H1 (cell line): ENCODE data around the gene TSC22D3. TPM values are rescaled to one million over a fixed set of nuclear protein-coding genes. Genes with fewer than 3 reads are reported as not detected.

Experiments
- CTCF ChIA-PET: fragments of 300-600 bp; sonication (Branson Sonifier 250); formaldehyde crosslinking; loops from one replicate; lab custom pipeline; 2021; ENCODE audit not compliant: partially characterized antibody; lab: Charles Lee
- POLR2A ChIA-PET: fragments of 300-600 bp; sonication (Branson Sonifier 250); formaldehyde crosslinking; loops from one replicate; lab custom pipeline; 2021; ENCODE audit warnings: inconsistent platforms; ENCODE audit not compliant: partially characterized antibody; lab: Charles Lee
- DNase-seq, 2 experiments: peaks; one replicate each; pipeline versions ENCODE4 v3.0.0 to v3.0.0-alpha.2; 2010 to 2022; ENCODE audit warnings: low spot score in 2 of 2, low read depth in 1 of 2, mixed read lengths in 1 of 2
- FAIRE-seq: peaks from 2 replicates; lab custom pipeline; 2011; peaks lifted over from hg19 to GRCh38; lab: Jason Lieb, UNC
- H2AFZ ChIP-seq: 2 replicates; pipeline ENCODE4 v1.8.1; 2012; ENCODE audit warnings: low read length, inconsistent platforms
- H2AK5ac ChIP-seq: 2 replicates; pipeline ENCODE4 v1.6.1; 2013; ENCODE audit warnings: low read depth, low read length
- H2BK120ac ChIP-seq: replicated peaks from 2 replicates; pipeline ENCODE3; 2013; ENCODE audit warnings: low read depth, low read length, inconsistent platforms
- H2BK12ac ChIP-seq: 2 replicates; pipeline ENCODE4 v1.6.1; 2013; ENCODE audit warnings: low read depth, low read length
- H2BK15ac ChIP-seq: 2 replicates; pipeline ENCODE4 v1.6.1; 2013; ENCODE audit warnings: low read length
- H2BK20ac ChIP-seq: 2 replicates; pipeline ENCODE4 v1.6.1; 2013; ENCODE audit warnings: low read length
- H2BK5ac ChIP-seq: 2 replicates; pipeline ENCODE4 v1.6.1; 2013; ENCODE audit warnings: low read depth, low read length
- H3K14ac ChIP-seq: 2 replicates; pipeline ENCODE4 v1.6.1; 2013; ENCODE audit warnings: inconsistent platforms; ENCODE audit not compliant: insufficient read length
- H3K18ac ChIP-seq: 2 replicates; pipeline ENCODE4 v1.6.1; 2013; ENCODE audit warnings: low read length; ENCODE audit errors: extremely low read depth
- H3K23ac ChIP-seq: 2 replicates; pipeline ENCODE4 v1.6.1; 2013; ENCODE audit warnings: inconsistent platforms; ENCODE audit not compliant: insufficient read length
- H3K23me2 ChIP-seq: 2 replicates; pipeline ENCODE4 v1.6.1; 2013; ENCODE audit warnings: low read depth, low read length
- H3K27ac ChIP-seq: 2 replicates; pipeline ENCODE4 v1.6.1; 2011; ENCODE audit warnings: low read depth, low read length, inconsistent platforms
- H3K27me3 ChIP-seq, 4 experiments: replicated peaks in 1 of 4; 1 replicate in 1 of 4; 2 replicates in 3 of 4; pipeline versions ENCODE4 v1.6.1 to v1.8.1; 2011 to 2013; ENCODE audit warnings: low read length in 3 of 4, mild to moderate bottlenecking in 3 of 4, inconsistent platforms in 2 of 4, mixed read lengths in 2 of 4, moderate library complexity in 1 of 4; ENCODE audit not compliant: control insufficient read depth in 3 of 4, insufficient read depth in 3 of 4; ENCODE audit errors: extremely low read depth in 1 of 4
- H3K36me3 ChIP-seq, 4 experiments: 2 replicates each; pipeline versions ENCODE4 v1.6.1 to v1.8.1; 2011 to 2013; ENCODE audit warnings: mild to moderate bottlenecking in 4 of 4, low read length in 3 of 4, moderate library complexity in 2 of 4, control low read depth in 1 of 4, inconsistent platforms in 1 of 4; ENCODE audit not compliant: insufficient read depth in 4 of 4, control insufficient read depth in 2 of 4
- H3K4ac ChIP-seq: replicated peaks from 2 replicates; pipeline ENCODE3; 2013; ENCODE audit warnings: low read length, low read depth, mixed read lengths, inconsistent platforms; ENCODE audit not compliant: insufficient read length
- H3K4me1 ChIP-seq, 4 experiments: replicated peaks in 1 of 4; 1 replicate in 1 of 4; 2 replicates in 3 of 4; pipeline versions ENCODE4 v1.6.1 to v1.8.1; 2011 to 2013; ENCODE audit warnings: low read length in 3 of 4, inconsistent platforms in 2 of 4, mixed read lengths in 1 of 4; ENCODE audit not compliant: insufficient read depth in 4 of 4, control insufficient read depth in 3 of 4
- H3K4me2 ChIP-seq, 2 experiments: 2 replicates each; pipeline versions ENCODE4 v1.6.1 to v1.8.1; 2011 to 2013; ENCODE audit warnings: low read depth in 2 of 2, low read length in 2 of 2, control low read depth in 1 of 2, inconsistent platforms in 1 of 2, mild to moderate bottlenecking in 1 of 2; ENCODE audit not compliant: insufficient read depth in 1 of 2
- H3K4me3 ChIP-seq, 4 experiments: fragments of 200-600, 300-600 bp in 1 of 4; sonication (generic), shearing (Covaris generic), sonication (Bioruptor Twin) in 1 of 4; 2 replicates each; pipeline versions ENCODE4 v1.5.1 to v1.8.1; 2011 to 2016; ENCODE audit warnings: low read length in 4 of 4, low read depth in 3 of 4, control low read depth in 2 of 4, inconsistent platforms in 2 of 4, mild to moderate bottlenecking in 2 of 4, mixed read lengths in 1 of 4, moderate library complexity in 1 of 4; ENCODE audit not compliant: insufficient read depth in 2 of 4; ENCODE audit errors: extremely low read depth in 1 of 4
- H3K56ac ChIP-seq: replicated peaks from 2 replicates; pipeline ENCODE3; 2013; ENCODE audit warnings: low read depth, mild to moderate bottlenecking, mixed read lengths, low read length, inconsistent platforms; ENCODE audit not compliant: insufficient read length
- H3K79me1 ChIP-seq: 2 replicates; pipeline ENCODE4 v1.6.1; 2013; ENCODE audit warnings: low read depth, low read length, control low read depth
- H3K79me2 ChIP-seq, 2 experiments: 2 replicates each; pipeline versions ENCODE4 v1.6.1 to v1.8.1; 2012 to 2013; ENCODE audit warnings: low read length in 2 of 2, mild to moderate bottlenecking in 2 of 2, inconsistent platforms in 1 of 2; ENCODE audit not compliant: insufficient read depth in 2 of 2, control insufficient read depth in 1 of 2
- H3K9ac ChIP-seq, 4 experiments: replicated peaks in 1 of 4; 1 replicate in 1 of 4; 2 replicates in 3 of 4; pipeline versions ENCODE4 v1.6.1 to v1.8.1; 2011 to 2013; ENCODE audit warnings: low read depth in 3 of 4, low read length in 3 of 4, control low read depth in 2 of 4, mild to moderate bottlenecking in 2 of 4, moderate library complexity in 2 of 4, inconsistent platforms in 1 of 4; ENCODE audit errors: extremely low read depth in 1 of 4
- H3K9me3 ChIP-seq, 2 experiments: 2 replicates each; pipeline versions ENCODE4 v1.6.1 to v1.8.1; 2012 to 2013; ENCODE audit warnings: mild to moderate bottlenecking in 2 of 2, moderate library complexity in 2 of 2, control low read depth in 1 of 2, inconsistent platforms in 1 of 2, low read depth in 1 of 2, low read length in 1 of 2, mixed read lengths in 1 of 2; ENCODE audit not compliant: insufficient read depth in 2 of 2
- H4K20me1 ChIP-seq, 2 experiments: replicated peaks in 1 of 2; 2 replicates each; pipeline versions ENCODE3 to v1.8.1; 2011 to 2013; ENCODE audit warnings: inconsistent platforms in 2 of 2, low read length in 2 of 2, mild to moderate bottlenecking in 1 of 2; ENCODE audit not compliant: insufficient read depth in 2 of 2, control insufficient read depth in 1 of 2
- H4K5ac ChIP-seq: 2 replicates; pipeline ENCODE4 v1.6.1; 2013; ENCODE audit warnings: low read length, low read depth, mixed read lengths, inconsistent platforms; ENCODE audit not compliant: insufficient read length
- H4K8ac ChIP-seq: 2 replicates; pipeline ENCODE4 v1.8.0; 2013; ENCODE audit warnings: mild to moderate bottlenecking, moderate library complexity, low read length, inconsistent platforms; ENCODE audit not compliant: insufficient read depth; ENCODE audit errors: extremely low read depth
- H4K91ac ChIP-seq: replicated peaks from 2 replicates; pipeline ENCODE3; 2013; ENCODE audit warnings: low read length, mixed read lengths, inconsistent platforms; ENCODE audit not compliant: insufficient read length
- CREB1 ChIP-seq: IDR thresholded peaks from 2 replicates; pipeline ENCODE4 v1.6.1; 2012; ENCODE audit warnings: inconsistent platforms
- EGR1 ChIP-seq: IDR thresholded peaks from 2 replicates; pipeline ENCODE4 v1.6.1; 2011; ENCODE audit warnings: low read depth, low read length, borderline replicate concordance
- KDM5A ChIP-seq: fragments of 200-600 bp; IDR thresholded peaks from 2 replicates; pipeline ENCODE4 v1.7.1; 2012; ENCODE audit warnings: mild to moderate bottlenecking, low read length, inconsistent platforms, mixed read lengths
- NRF1 ChIP-seq: IDR thresholded peaks from 2 replicates; pipeline ENCODE4 v1.6.1; 2011; ENCODE audit warnings: mild to moderate bottlenecking, low read depth, low read length, improper control_type of control experiment
- POLR2AphosphoS5 ChIP-seq: IDR thresholded peaks from 2 replicates; pipeline ENCODE4 v1.6.1; 2011; ENCODE audit warnings: low read depth, low read length
- TAF1 ChIP-seq: IDR thresholded peaks from 2 replicates; pipeline ENCODE4 v1.6.1; 2011; ENCODE audit warnings: mild to moderate bottlenecking, low read depth, low read length
- TEAD4 ChIP-seq: IDR thresholded peaks from 2 replicates; pipeline ENCODE4 v1.6.1; 2012; ENCODE audit warnings: low read depth, low read length, inconsistent platforms, mixed read lengths
- WGBS, 2 experiments: shearing (Covaris generic) in 1 of 2; methylation state at CpG; one replicate each; pipeline versions ENCODE4 v1.1.6 to v1.1.7; 2013 to 2015; ENCODE audit warnings: low lambda C conversion rate in 2 of 2, mixed read lengths in 2 of 2, inconsistent platforms in 1 of 2, low coverage in 1 of 2, missing lambda C conversion rate in 1 of 2; ENCODE audit not compliant: insufficient replicate concordance in 2 of 2, insufficient coverage in 1 of 2, insufficient read length in 1 of 2; ENCODE audit errors: extremely low coverage in 1 of 2, missing lambda C conversion rate in 1 of 2; 5-methylcytosine and 5-hydroxymethylcytosine counted together
- polyA plus RNA-seq, 7 experiments: library from polyadenylated mRNA; depleted of rRNA in 3 of 7; stranded (reverse) in 5 of 7; unstranded in 2 of 7; fragments of >200 nt in 5 of 7; fragments of 200-250 nt in 2 of 7; gene quantifications; 1 replicate in 5 of 7; 2 replicates in 1 of 7; 4 replicates in 1 of 7; pipeline versions ENCODE4 v1.2.1 to v1.2.3, GENCODE V29; 2011 to 2013; ENCODE audit warnings: missing spikeins in 2 of 7, mixed read lengths in 2 of 7
- total RNA-seq: library from RNA; stranded (reverse); fragmentation: NEBNext Ultra II Directional; extraction: Animal tissue kit (Norgen Biotek cat#: 25700); gene quantifications from 2 replicates; pipeline ENCODE4 v1.2.1, GENCODE V29; 2021

Gene TSC22D3
- total and polyA plus RNA-seq, 2 of the 8 experiments (the other 6 are each of a cell fraction or from before 2014, with no cell fraction given) = 7.6 to 12.9 TPM

GRCh38 chrX:107666931-107667330 is 108.7 kb downstream of the TSC22D3 start:
- Histone ChIP-seq H3K4me2 (no peak overlapping the region), H3K4ac (no peak overlapping the region), H3K27me3 (no peaks in the 10 kb centered on the region), H3K14ac (no peak overlapping the region), H3K4me3 (no peak overlapping the region), H2BK20ac (no peak overlapping the region), H2AFZ (no peak overlapping the region), H3K9ac (no peak overlapping the region), H3K79me1 (no peaks in the 10 kb centered on the region), H3K36me3 (no peaks in the 10 kb centered on the region), H3K18ac (no peak overlapping the region)
- CTCF ChIA-PET = interaction anchor here (1.0 to 29.5 kb wide), 4 partner anchors 52 to 467 kb away, joined by 3 to 325 read pairs (median 106); partner anchors contain the start of genes NCBP2L and TSC22D3
- TF ChIP-seq NRF1 (no peak), EGR1 (no peak), KDM5A (no peak), TAF1 (no peak), TEAD4 (no peak), CREB1 (no peak), POLR2AphosphoS5 (no peak)
- TF ChIP-seq, all 59 proteins: peak for 0
- DNase-seq (no peak), FAIRE-seq (no peak)
- H3K79me2 ChIP-seq = no peaks in the 10 kb centered on the region
- no peak overlapping the region for H4K8ac ChIP-seq
- H2BK120ac ChIP-seq = no peak overlapping the region
- no peak overlapping the region for H2BK15ac ChIP-seq
- H3K27ac ChIP-seq = no peak overlapping the region
- no peak overlapping the region for H4K5ac ChIP-seq
- no peak overlapping the region for H3K56ac ChIP-seq
- POLR2A ChIA-PET = no interaction called here
- no peak overlapping the region for H2AK5ac ChIP-seq
- no peak overlapping the region for H2BK12ac ChIP-seq
- H4K91ac ChIP-seq = no peak overlapping the region
- 100% methylated on average over 1 of the region's 1 CpG; no CpG with 5 or more reads in 1 of the 2 experiments for WGBS, 2 experiments
- H3K23me2 ChIP-seq = no peaks in the 10 kb centered on the region
- H3K9me3 ChIP-seq = no peaks in the 10 kb centered on the region
- peaks cover 0 to 2% (median 0%) of the 10 kb centered on the region in 4 experiments; a peak in 1 of 7 replicates for H3K4me1 ChIP-seq
- H3K23ac ChIP-seq = no peak overlapping the region
- H4K20me1 ChIP-seq = no peaks in the 10 kb centered on the region
- H2BK5ac ChIP-seq = no peak overlapping the region
